HL-60 (cell line): ENCODE results near the gene ELOVL2.

ENCODE experiments used
- GABPA ChIP-seq: IDR thresholded peaks from 2 replicates; pipeline ENCODE4 v1.6.1; 2012; ENCODE audit warnings: low read depth
- POLR2AphosphoS5 ChIP-seq: IDR thresholded peaks from 2 replicates; pipeline ENCODE4 v1.6.1; 2012; ENCODE audit warnings: low read depth
- REST ChIP-seq: IDR thresholded peaks from 2 replicates; pipeline ENCODE4 v1.6.1; 2012; ENCODE audit warnings: low read depth; ENCODE audit not compliant: insufficient replicate concordance
- TF ChIP-seq, protein P1 (sequence below): IDR thresholded peaks from one replicate; pipeline ENCODE4 v1.5.1; 2011; ENCODE audit warnings: low read length, control low read depth, inconsistent platforms; ENCODE audit not compliant: insufficient read depth

GRCh38 chr6:10993896-10994295, 50.2 kb downstream of the ELOVL2 start:
- TF ChIP-seq, protein P1, sequence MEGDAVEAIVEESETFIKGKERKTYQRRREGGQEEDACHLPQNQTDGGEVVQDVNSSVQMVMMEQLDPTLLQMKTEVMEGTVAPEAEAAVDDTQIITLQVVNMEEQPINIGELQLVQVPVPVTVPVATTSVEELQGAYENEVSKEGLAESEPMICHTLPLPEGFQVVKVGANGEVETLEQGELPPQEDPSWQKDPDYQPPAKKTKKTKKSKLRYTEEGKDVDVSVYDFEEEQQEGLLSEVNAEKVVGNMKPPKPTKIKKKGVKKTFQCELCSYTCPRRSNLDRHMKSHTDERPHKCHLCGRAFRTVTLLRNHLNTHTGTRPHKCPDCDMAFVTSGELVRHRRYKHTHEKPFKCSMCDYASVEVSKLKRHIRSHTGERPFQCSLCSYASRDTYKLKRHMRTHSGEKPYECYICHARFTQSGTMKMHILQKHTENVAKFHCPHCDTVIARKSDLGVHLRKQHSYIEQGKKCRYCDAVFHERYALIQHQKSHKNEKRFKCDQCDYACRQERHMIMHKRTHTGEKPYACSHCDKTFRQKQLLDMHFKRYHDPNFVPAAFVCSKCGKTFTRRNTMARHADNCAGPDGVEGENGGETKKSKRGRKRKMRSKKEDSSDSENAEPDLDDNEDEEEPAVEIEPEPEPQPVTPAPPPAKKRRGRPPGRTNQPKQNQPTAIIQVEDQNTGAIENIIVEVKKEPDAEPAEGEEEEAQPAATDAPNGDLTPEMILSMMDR, result no peak
- TF ChIP-seq GABPA (no peak), POLR2AphosphoS5 (no peak), REST (no peak)
